Measurements from ENCODE around the gene RRH.
"Not testable (repeated sequence)": the region's sequence is repeated elsewhere in the genome, so short reads cannot be mapped to it uniquely, and the experiment has no call there.

RRH gene

GRCh38 chr4:109827672-109828071, at the start of gene RRH:
TSS of gene RRH (plus strand) at chr4:109827972. CDS start at chr4:109828028, 56 bp downstream.
- in situ Hi-C loops (cut with HindIII; ENCODE audit: low sequenced_read_pairs), result no loop called here

- in situ Hi-C loops (cut with HindIII; ENCODE audit: low sequenced_read_pairs), result not testable (repeated sequence)
These were observed 45.7 kb upstream of the RRH start for GRCh38 chr4:109782092-109782491.

- in situ Hi-C loops (cut with HindIII; ENCODE audit: low sequenced_read_pairs), result no loop called here
These were observed 40.9 kb upstream of the RRH start for GRCh38 chr4:109786846-109787245.

GRCh38 chr4:109787807-109788206, 40.0 kb upstream of the RRH start:
- in situ Hi-C loops (cut with HindIII; ENCODE audit: low sequenced_read_pairs), result no loop called here

- in situ Hi-C loops (cut with HindIII; ENCODE audit: low sequenced_read_pairs), result loop anchor here (5.0 kb wide), 1 partner anchor 363 kb away; the partner anchor contains the start of gene SEC24B
These were observed 32.7 kb upstream of the RRH start for GRCh38 chr4:109795059-109795458.

DNA sequence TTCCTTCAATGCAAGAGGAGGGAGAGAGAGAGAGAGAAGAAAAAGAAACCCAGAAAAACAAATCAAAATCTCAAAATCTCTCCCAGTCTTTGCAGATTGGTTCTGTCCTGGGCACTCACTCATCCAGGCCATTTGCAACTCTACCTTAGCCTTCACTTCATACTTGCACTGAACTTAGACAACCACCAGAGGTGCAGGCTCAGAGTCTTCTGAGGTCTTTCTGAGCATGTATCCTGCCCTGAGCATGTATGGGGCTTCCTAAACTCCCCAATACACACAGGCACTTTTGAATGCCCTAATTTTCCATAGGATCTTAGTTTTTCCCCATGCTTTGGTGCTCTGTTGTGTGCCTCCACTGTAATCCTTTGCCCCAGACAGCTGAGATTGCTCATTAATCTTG, 28.9 kb upstream of the RRH start:
- in situ Hi-C loops (cut with HindIII; ENCODE audit: low sequenced_read_pairs), result loop anchor here (5.0 kb wide), 1 partner anchor 367 kb away; the partner anchor contains the start of gene SEC24B

DNA sequence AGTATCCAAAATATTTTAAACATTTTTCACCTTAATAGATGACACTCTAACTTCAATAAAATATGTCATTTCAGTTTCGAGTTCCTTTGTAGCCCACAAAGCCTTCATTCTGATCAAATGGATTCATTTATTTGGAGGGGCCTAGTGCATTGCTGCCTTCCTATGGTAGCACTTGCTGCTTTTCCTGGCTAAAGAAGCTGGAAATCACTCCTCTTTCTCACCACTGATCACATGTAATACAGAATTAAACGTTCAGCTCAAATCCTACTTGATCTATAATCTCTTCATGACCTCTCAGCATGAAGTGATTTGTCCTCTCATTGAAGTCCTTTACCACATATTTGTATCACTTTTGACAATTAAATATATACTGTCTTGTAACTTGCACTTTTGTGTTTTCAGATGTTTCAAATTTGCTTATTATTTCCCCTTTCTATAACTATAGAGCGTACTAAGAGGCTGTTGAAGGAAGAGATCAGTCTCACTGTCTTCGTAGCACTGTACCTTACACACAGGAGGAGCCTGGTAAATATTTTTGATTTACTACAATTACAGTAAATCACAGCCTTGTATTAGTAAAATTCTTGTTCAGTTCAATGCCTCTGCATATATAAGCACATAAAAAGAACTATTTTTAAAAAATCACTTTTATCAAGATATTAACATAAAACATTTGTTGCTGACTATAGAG, 26.5 kb upstream of the RRH start:
- in situ Hi-C loops (cut with HindIII; ENCODE audit: low sequenced_read_pairs), result no loop called here

DNA sequence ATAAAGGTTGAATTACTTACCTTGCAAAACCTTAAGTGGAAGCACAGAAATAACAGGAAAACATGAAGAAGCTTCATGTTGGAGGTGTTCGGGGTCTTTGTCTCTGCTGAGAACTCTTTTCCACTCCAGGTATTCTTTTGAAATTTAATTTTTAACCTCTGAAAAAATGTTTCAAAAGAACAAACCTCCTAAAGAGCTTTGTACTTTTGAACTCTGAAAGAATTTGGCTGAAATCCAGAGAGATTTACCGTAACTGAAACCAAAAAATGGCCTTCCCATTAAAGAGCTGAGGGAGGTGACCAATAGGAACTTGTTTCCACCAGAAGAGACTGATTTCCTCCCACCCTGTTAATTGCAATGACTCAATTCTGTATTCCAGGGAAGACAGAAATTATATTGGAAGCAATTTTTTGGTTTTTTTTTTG, 25.9 kb upstream of the RRH start, which contains the start of gene CFI:
TSS of gene CFI (minus strand) at position 105 of the 425 bp plus-strand sequence. CDS start at position 77, 28 bp downstream.
- in situ Hi-C loops (cut with HindIII; ENCODE audit: low sequenced_read_pairs), result no loop called here

GRCh38 chr4:109803924-109804571, 23.7 kb upstream of the RRH start:
- in situ Hi-C loops (cut with HindIII; ENCODE audit: low sequenced_read_pairs), result no loop called here

GRCh38 chr4:109809655-109810054, 18.1 kb upstream of the RRH start:
- in situ Hi-C loops (cut with HindIII; ENCODE audit: low sequenced_read_pairs), result no loop called here

DNA sequence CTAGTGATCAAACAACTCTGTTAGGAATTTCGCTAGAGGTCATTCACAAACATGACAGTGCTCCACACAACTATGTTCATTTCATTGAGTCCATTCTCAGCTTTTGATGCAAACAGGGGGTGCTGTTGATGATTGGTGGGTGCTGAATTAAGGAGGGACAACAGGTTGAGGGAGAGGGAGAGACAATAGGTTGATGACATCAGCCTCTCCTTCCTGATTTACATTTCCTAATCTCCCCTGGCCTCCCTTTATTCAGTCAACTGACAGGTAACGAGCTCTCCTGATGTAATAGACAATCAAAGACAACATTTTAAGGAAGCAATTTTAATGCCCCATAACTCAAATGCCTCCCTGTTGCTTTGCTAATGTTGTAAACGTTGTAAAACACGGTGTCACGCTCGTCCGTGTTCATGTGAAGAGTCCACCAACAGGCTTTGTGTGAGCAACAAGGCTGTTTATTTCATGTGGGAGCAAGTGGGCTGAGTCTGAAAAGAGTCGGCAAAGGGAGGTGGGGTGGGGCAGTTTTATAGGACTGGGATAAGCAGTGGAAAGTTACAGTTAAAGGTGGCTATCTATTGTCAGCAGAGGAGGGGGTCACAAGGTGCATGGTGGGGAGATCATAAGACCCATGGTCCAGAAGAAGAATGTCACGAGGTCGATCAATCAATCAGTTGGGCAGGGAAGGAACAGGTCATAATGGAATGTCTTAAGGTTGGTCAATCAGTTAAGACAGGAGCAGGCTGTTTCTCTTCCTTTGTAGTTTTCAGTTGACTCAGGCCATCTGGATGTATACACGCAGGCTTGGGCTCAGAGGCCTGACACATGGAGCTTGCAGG, 17.0 kb upstream of the RRH start:
- in situ Hi-C loops (cut with HindIII; ENCODE audit: low sequenced_read_pairs), result no loop called here

DNA sequence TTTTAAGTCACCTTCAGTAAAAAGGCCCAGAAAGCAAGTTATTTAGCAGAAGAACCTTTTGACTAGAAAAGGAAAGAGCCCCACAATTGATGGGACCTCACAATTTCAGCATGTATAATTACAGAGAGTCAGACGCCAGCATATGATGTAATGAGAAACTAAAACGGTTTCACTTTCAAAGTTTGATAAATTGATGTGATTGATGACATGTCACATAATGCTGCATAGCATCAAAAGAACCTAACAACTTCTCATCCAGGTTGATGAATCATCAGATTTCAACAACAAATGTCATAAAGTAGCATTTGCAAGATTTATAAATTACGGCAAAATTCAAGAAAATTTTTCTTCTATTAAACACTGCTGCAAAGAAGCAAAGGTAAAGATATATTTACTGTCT, 16.1 kb upstream of the RRH start:
- in situ Hi-C loops (cut with HindIII; ENCODE audit: low sequenced_read_pairs), result no loop called here

GRCh38 chr4:109815151-109816081, 12.4 kb upstream of the RRH start, which contains the start of gene GAR1:
TSS of gene GAR1 (plus strand) at chr4:109815762. CDS start at chr4:109816165, 403 bp downstream.
- in situ Hi-C loops (cut with HindIII; ENCODE audit: low sequenced_read_pairs), result no loop called here

DNA sequence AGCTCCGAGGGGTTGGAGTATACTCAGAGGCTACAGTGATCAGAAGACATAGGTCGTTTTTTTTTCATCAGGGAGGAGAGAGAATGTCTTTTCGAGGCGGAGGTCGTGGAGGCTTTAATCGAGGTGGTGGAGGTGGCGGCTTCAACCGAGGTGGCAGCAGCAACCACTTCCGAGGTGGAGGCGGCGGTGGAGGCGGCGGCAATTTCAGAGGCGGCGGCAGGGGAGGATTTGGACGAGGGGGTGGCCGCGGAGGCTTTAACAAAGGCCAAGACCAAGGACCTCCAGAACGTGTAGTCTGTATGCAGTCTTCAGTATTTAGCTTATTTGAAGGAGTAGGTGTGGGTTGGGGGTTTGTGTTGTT, 11.7 kb upstream of the RRH start:
- in situ Hi-C loops (cut with HindIII; ENCODE audit: low sequenced_read_pairs), result no loop called here

GRCh38 chr4:109816894-109817293, 10.9 kb upstream of the RRH start:
- in situ Hi-C loops (cut with HindIII; ENCODE audit: low sequenced_read_pairs), result no loop called here

DNA sequence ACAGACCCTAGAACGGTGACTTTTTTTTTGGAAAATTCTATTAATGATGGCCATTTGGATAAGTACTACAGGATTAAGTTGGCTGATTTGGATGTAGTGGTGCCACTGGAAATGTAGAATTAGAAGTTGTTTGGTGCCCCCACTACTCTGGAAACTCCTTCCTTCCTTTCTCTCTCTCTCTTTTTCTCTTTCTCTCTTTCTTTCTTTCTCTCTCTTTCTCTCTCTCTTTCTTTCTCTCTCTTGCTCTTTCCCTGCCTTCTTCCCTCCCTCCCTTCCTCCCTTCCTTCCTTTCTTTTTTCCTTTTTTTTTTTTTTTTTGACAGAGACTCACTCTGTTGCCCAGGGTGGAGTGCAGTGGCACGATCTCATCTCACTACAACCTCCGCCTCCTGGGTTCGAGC, 9.5 kb upstream of the RRH start:
- in situ Hi-C loops (cut with HindIII; ENCODE audit: low sequenced_read_pairs), result no loop called here

DNA sequence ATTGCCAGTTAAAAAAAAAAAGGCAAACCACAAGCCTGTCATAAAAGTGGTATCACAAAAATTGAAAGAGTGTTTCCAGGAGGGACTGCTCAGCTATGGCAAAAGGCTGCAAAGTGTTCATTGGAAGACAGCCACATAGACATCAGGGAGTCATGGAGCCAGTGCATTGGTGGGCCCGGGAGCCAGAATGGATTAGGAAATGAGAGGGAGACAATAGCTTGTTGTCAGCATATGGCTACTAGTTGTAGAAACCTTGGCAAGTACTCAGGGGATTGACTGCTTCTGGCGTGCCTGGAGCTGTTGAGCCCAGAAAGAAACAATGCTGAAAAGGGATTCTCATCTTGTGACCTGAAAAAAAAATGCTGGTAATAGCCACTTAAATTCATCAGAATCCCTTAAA, 7.2 kb upstream of the RRH start:
- in situ Hi-C loops (cut with HindIII; ENCODE audit: low sequenced_read_pairs), result no loop called here

GRCh38 chr4:109821185-109821584, 6.6 kb upstream of the RRH start:
- in situ Hi-C loops (cut with HindIII; ENCODE audit: low sequenced_read_pairs), result no loop called here

DNA sequence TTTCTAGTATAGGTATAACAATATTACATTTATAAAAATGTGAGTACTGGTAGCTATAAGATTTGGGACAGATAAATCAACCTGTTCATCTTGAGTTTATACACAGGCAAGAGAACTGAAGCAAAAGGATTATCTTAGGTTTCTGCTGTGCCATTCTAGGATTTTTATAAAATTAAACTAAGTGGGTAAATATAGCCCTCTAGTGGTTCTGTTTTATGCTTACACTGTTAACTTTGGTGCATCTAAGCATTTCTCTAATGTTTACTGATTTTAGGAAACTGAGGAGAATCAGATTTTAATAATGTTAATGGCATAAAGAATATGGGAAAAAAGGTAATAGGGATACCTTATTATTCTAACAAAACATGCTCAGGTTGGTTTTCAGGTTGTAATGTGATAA, 1.1 kb upstream of the RRH start:
- in situ Hi-C loops (cut with HindIII; ENCODE audit: low sequenced_read_pairs), result no loop called here

GRCh38 chr4:109833756-109834155, 6.0 kb downstream of the RRH start:
- in situ Hi-C loops (cut with HindIII; ENCODE audit: low sequenced_read_pairs), result no loop called here

Data from DLD1 (cell line).